ENCODE measurements around the gene HRCT1.
"Not testable (repeated sequence)": the region's sequence is repeated elsewhere in the genome, so short reads cannot be mapped to it uniquely, and the experiment has no call there.

Gene HRCT1

GRCh38 chr9:35897376-35898099 lies 8.5 kb upstream of the HRCT1 start:
- not testable (repeated sequence) for DNase-seq

GRCh38 chr9:35898337-35898736 lies 7.7 kb upstream of the HRCT1 start:
- no peak for DNase-seq

DNA sequence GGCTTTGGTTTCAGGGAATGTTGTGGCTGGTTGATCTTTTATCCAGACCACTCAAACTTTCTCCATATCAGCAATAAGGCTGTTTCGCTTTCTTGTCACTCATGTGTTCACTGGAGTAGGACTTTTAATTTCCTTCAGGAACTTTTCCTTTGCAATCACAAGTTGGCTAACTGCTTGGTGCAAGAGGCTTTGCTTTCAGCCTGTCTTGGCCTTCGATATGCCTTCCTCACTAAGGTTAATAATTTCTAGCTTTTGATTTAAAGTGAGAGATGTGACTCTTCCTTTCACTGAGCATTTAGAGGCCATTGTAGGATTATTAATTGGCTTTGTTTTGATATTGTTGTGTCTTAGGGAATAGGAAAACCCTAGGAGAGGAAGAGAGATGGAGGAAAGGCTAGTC lies 7.0 kb upstream of the HRCT1 start:
- DNase-seq: no peak

- peak; percentile 29 for DNase-seq
Observed at GRCh38 chr9:35903049-35903448, 3.0 kb upstream of the HRCT1 start.

- no peak for DNase-seq
Observed at GRCh38 chr9:35904338-35904737, 1.7 kb upstream of the HRCT1 start.

DNA sequence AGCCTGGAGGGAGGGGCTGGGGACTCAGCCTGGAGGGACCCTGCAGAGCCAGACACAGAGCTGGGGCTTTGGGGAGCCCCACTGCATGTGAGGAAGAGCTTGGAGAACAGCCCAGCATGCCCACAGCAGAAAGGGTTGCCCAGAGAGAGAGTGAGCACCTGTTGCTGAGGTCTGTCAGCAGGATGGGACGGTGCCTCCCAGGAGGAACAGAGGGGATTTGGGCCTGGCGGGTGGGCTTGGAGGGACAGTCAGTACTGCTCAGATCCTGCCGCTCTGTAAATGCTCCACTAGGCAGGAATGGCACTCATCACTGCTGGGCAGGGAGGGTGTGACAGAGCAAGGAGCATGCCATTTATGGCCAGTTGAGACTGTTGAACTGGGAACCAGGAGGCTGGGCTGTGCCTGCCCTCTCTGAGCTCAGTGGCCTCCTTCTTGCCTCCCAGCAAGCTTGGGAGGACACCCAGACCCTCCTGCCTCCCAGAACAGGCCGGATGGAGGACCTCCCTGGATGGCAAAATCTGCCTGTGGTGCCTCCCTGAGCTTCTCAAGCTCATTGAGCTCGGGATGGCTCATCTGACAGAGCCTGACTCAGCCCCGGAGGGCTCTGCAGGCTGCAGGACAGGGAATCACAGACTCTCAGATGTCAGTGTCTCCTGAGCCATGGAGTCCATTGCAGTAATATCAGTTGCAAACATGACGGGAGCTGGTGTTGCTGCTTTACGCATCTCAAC lies 786 bp upstream of the HRCT1 start:
- DNase-seq: no peak

DNA sequence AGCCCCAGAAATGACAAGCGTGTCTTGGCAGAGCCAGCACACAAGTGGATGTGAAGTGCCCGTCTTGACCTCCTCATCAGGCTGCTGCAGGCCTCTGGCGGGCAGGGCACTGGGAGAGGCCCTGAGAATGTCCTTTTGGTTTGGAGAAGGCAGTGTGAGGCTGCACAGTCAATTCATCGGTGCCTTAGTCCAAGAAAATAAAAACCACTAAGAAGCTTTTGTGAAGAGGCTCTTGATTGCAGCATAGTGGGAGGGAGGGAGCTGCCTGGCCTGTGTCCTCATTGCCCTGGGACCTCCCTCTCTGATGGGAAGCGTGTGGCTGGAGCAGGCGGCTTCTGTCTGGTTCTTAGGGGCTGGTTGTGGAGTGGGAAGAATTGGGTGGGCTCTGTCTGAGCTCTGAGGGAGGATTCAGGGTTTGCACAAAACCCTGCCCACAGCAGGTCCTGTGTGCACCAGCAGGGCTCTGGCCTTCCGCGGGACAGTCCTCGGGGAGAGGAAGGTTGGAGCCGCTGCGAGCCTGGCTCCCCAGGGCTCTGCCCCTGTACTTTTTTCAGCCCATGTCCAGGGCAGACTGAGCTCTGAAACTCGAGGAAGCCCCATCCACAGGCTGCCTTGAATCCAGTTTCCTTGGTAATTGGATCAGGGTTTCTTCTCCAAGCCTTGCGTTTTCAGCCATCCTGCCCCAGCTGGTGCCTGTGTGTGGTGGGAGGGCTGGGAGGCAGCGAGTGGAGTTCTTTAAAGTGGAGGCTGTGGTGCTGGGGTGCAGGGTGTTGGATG lies 1.1 kb downstream of the HRCT1 start:
- DNase-seq: peak; percentile 12

DNA sequence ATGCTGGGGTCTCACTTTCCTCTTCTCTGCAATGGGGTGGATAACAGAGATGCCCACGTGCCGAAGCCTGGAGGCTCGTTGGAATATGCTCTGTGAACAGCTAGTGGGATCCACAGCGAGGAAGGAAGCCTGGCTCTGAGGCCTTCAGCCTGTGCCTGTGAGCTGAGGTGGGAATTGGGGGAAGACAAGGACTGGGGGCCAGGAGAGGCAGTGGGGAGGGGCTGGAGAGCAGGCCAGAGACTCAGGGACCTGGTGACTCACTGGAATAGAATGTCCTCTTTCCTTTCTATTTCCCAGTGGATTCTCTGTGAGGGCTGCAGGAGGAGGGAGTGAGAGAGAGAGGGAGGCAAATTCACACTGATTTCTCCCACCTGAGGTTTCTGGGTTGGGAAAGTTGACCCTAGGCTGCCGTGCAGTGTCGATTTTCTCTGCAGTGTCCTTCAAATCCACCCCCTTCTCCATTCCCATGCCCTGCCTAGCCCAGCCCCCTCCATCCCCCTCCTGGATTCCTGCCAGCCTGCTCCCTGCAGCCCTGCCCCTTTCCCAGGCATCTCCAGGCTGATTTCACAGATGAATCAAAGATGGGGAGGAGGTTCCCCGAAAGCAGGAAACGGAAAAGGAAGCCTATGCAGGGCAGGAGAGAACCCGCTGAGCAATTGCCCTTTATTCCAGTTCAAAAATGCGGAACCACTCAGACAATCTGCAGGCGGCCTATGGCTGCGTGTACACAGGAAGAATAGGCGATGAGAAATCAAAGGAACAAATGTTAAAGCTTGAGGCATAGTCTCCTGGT lies 1.9 kb downstream of the HRCT1 start:
- peak; percentile 42 for DNase-seq

- peak; percentile 23 for DNase-seq
Observed at GRCh38 chr9:35908504-35909125, 2.6 kb downstream of the HRCT1 start.

GRCh38 chr9:35909274-35909673 lies 3.3 kb downstream of the HRCT1 start, which contains the start of gene SPAAR:
SPAAR (plus strand) TSS chr9:35909490; CDS start chr9:35910464, 974 bp downstream.
- DNase-seq: no peak

DNA sequence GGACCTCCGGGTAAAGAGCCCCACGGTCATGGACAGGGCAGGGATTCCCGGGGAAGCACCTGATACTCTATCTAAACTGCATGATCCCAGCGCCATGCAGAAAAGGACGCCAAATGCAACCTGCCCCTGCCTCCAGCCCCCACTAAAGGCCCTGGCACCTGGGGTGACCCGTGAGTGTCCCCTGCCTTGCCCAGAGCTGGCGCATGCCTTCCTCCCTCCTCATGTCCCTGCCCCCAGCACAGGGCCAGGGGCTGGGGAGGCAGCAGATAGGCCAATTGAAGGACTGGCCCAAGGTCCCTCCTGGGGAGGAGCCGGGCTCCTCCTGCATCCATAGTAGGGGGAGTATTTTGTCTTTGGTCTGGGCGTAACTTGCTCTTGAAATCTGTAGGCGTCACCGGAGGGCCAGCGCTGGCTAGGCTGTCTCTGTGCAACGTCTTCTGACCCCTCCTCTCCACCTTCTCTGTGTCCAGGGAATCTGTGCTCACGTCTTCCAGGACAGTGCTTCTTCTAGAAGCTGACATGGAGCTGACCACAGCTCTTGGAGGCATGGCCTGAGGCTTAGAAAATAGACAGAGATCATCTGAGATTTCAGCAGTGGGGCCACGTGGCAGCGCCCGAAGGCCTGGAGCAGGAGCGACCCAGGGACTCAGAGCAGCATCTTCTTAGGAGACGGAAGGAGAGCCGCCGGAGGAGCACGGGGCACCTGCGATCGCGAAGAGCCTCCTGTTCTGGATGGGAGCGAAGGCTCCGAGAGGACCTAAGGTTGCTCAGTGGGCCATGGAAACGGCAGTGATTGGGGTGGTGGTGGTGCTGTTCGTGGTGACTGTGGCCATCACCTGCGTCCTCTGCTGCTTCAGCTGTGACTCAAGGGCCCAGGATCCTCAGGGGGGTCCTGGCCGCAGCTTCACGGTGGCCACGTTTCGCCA lies 3.9 kb downstream of the HRCT1 start:
- no peak for DNase-seq

DNA sequence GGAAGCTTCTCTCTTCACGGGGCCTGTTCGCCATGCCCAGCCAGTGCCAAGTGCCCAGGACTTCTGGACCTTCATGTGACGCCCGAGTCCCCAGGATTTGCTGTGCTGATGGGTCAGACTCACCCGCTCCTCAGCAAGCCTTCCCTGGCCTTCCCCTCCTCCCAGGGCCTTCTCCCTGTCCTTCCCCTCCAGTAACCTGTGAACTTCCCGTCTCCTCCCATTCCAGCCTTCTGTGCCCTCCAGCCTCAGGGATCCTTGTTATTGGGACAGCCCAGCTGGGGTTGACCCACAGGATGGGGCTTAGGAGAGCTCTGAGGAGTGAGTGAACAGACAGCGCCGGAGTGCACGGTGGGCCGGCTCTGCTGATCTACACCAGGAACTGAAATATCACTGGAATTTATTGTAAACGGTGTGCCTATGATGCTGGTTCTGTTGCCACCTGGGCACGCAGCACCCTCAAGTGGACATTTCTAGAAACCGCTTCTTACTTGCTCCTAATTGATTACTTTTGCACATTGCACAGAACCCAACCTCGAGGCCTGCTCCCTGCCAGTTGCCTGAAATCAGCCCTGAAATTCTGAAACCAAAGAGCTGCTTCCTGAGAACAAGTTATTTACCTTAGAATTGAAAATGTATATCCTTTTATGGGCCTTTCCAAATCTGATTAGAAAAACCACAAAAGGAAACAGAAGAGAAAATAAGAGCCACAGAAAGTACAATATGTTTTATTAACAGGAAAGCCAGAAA lies 4.8 kb downstream of the HRCT1 start:
- peak; percentile 51 for DNase-seq

DNA sequence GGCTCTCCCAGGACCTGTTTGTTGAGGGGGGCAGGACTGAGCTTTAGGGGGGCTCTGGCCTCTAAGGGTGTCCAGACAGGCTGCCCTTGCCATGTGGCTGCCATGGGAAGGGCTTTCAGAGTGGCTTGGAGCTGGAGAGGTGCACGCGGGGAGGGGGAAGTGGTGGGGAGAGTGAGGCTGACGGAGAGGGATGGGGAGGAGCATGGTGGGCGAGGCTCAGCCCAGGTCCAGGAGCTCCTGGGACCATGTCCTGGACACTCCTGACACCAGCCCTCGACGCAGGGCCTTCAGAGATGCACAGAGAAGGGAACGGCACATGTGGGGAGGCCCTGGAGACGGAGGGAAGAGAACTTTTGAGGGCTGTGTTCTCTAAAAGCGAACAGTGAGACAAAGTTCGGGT lies 5.7 kb downstream of the HRCT1 start:
- DNase-seq: no peak

- DNase-seq: no peak
Observed at GRCh38 chr9:35912791-35913400, 6.9 kb downstream of the HRCT1 start.

GRCh38 chr9:35913429-35913828 lies 7.4 kb downstream of the HRCT1 start:
- not testable (repeated sequence) for DNase-seq

GRCh38 chr9:35914301-35914807 lies 8.4 kb downstream of the HRCT1 start:
- no peak for DNase-seq

GRCh38 chr9:35915681-35916294 lies 9.8 kb downstream of the HRCT1 start:
- DNase-seq: no peak

DNA sequence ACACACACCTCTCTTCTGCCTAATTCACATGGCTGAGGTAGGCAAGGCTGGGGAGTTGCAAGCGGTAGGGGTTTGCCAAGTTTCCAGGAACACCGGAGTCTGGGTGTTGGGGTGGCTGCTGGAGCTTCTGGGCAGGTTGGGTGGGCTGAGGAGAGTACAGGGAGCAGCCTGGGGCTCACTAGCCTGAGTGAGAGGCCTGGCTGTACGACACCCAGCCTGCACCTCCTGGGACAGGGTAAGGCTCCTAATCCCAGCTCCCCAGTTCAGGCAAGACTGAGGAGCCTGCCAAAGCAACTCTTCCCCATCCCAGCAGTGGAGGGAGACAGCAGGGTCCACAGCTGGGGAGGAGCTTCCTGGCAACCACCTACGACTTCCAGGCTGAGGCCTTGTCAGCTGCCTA lies 11.3 kb downstream of the HRCT1 start:
- no peak for DNase-seq

DNA sequence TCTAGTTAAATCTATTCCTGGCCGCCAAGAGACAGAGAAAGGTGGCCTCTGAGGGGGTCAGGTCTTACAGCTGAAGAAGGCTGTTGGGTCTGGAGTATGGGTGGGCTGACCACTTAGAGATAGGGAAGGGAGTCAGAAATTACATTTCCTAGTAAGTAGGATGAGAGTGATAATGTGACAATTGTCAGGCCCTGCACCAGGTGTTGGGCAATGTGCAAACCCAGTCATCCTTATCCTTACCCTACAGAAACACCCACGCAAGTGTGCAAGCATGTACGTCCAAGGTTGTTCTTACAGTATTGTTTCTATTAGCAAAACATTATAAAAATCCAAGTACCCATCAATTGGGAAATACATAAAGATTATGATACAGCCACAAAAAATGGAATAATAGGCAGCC lies 12.8 kb downstream of the HRCT1 start:
- DNase-seq: no peak

All from NCI-H2171 treated with DMSO at 0.1 percent for 48 hours (cell line).